Measurements from ENCODE around the gene RPS19BP1.
A peak's percentile ranks its signal among the peaks of the same experiment; 100 is the strongest.
"Not testable (repeated sequence)": the region's sequence is repeated elsewhere in the genome, so short reads cannot be mapped to it uniquely, and the experiment has no call there.

Gene RPS19BP1

DNA sequence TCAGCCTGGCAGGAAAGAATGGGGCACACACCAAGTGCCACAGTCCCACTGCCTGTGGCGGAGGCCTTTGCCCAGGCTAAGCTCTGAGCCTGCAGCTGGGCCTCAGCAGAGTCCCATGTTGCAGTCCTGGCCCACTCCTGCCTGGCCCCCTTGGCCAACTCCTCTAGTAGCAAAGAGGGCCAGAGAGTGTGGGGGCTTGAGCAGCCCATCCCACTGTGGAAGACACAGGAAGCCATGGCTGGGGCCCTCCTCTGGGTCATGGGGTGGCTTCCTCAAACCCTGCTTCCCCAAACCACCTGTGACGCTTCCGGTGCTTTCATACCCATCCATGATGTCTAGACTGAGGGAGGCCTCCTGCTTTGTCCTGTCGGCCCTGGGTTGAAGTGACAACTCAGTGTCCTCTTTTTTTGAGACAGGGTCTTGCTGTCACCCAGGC, 5.8 kb downstream of the RPS19BP1 start:
- Histone ChIP-seq H3K27ac (peak overlapping the region in 1 of 2 donors; percentile 46), H3K36me3 (peaks cover 25 to 89% (median 38%) of the 10 kb centered on the region in 3 donors), H3K9me3 (no peaks in the 10 kb centered on the region), H3K4me3 (no peak overlapping the region), H3K4me1 (peaks cover 14 to 89% (median 73%) of the 10 kb centered on the region in 4 donors), H3K27me3 (no peaks in the 10 kb centered on the region)
- TF ChIP-seq, protein P1, sequence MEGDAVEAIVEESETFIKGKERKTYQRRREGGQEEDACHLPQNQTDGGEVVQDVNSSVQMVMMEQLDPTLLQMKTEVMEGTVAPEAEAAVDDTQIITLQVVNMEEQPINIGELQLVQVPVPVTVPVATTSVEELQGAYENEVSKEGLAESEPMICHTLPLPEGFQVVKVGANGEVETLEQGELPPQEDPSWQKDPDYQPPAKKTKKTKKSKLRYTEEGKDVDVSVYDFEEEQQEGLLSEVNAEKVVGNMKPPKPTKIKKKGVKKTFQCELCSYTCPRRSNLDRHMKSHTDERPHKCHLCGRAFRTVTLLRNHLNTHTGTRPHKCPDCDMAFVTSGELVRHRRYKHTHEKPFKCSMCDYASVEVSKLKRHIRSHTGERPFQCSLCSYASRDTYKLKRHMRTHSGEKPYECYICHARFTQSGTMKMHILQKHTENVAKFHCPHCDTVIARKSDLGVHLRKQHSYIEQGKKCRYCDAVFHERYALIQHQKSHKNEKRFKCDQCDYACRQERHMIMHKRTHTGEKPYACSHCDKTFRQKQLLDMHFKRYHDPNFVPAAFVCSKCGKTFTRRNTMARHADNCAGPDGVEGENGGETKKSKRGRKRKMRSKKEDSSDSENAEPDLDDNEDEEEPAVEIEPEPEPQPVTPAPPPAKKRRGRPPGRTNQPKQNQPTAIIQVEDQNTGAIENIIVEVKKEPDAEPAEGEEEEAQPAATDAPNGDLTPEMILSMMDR (IDR thresholded peaks at IDR 0.05): no peak
- DNase-seq: no peak
- intact Hi-C loops (cut with DNase I; ENCODE audit: low total_unique reads): loop anchor here (5.0 to 10.0 kb wide), 3 partner anchors 34 to 209 kb away; partner anchors contain the start of gene RPL3

- Histone ChIP-seq H3K27ac (peak overlapping the region; percentile 57 to 99), H3K4me3 (no peak overlapping the region), H3K4me1 (peaks cover 14 to 84% (median 65%) of the 10 kb centered on the region in 4 donors), H3K9me3 (no peaks in the 10 kb centered on the region), H3K27me3 (no peaks in the 10 kb centered on the region), H3K36me3 (peaks cover 31 to 94% (median 46%) of the 10 kb centered on the region in 3 donors)
- TF ChIP-seq, protein P1 (IDR thresholded peaks at IDR 0.05): no peak
- intact Hi-C loops (cut with DNase I; ENCODE audit: low total_unique reads): loop anchor here (5.0 to 10.0 kb wide), 3 partner anchors 33 to 208 kb away; partner anchors contain the start of gene RPL3
- DNase-seq: no peak
These were observed 6.9 kb downstream of the RPS19BP1 start for GRCh38 chr22:39525658-39525975.

- TF ChIP-seq, protein P1 (IDR thresholded peaks at IDR 0.05): no peak
- intact Hi-C loops (cut with DNase I; ENCODE audit: low total_unique reads): loop anchor here (5.0 to 10.0 kb wide), 5 partner anchors 33 to 373 kb away; partner anchors contain the start of genes CBX7, RPL3 and TAB1
- Histone ChIP-seq H3K27ac (peak overlapping the region; percentile 57 to 99), H3K4me1 (peaks cover 14 to 78% (median 59%) of the 10 kb centered on the region in 4 donors), H3K27me3 (no peaks in the 10 kb centered on the region), H3K4me3 (no peak overlapping the region), H3K36me3 (peaks cover 31 to 92% (median 46%) of the 10 kb centered on the region in 3 donors), H3K9me3 (no peaks in the 10 kb centered on the region)
- no peak for DNase-seq
These were observed 7.5 kb downstream of the RPS19BP1 start for GRCh38 chr22:39524753-39525657.

- Histone ChIP-seq H3K4me1 (peaks cover 11 to 72% (median 53%) of the 10 kb centered on the region in 4 donors), H3K9me3 (no peaks in the 10 kb centered on the region), H3K36me3 (peaks cover 31 to 84% (median 46%) of the 10 kb centered on the region in 3 donors), H3K27ac (peak overlapping the region; percentile 5 to 99), H3K4me3 (peak overlapping the region in 1 of 2 donors; percentile 84), H3K27me3 (no peaks in the 10 kb centered on the region)
- TF ChIP-seq, protein P1 (IDR thresholded peaks at IDR 0.05): no peak
- intact Hi-C loops (cut with DNase I; ENCODE audit: low total_unique reads): loop anchor here (5.0 to 10.0 kb wide), 3 partner anchors 89 to 372 kb away; partner anchors contain the start of genes CBX7 and TAB1
- no peak for DNase-seq
These were observed 8.3 kb downstream of the RPS19BP1 start for GRCh38 chr22:39524089-39524752.

DNA sequence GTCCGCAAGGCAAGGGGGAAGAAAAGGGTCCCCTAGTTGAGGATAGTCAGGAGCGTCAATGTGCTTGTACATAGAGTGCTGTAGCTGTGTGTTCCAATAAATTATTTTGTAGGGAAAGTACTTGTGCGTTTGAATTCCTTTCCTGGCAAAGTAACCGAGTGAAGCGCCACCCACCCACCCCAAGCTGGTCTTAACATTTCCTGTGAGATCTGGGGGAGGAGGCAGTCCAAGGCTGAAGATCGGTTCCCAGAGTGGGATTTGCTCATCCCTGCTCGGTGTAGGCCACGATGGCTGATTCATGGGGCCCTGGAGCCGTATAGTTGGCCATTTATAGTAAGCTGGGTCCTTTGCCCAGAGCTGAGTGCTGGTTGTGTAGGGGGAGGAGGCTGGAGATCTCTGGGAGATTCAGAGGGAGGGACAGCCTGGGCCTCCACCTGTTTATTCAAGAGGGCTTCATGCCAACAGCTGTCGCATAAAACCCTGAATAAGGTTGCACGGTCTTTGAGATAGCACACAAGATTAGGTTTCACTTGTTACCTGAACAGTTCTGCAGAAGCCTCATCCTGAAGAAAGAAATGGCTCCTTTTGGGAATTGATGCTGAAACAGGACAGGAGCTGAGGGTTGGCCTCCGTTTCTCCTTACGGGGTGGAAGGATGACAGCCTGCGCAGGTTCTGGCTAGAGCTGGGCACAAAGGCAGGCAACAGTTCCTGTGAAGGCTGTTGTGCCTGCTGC, 9.8 kb downstream of the RPS19BP1 start:
- TF ChIP-seq, protein P1 (IDR thresholded peaks at IDR 0.05): no peak
- peaks cover 31 to 69% (median 46%) of the 10 kb centered on the region in 3 donors for H3K36me3 ChIP-seq
- intact Hi-C loops (cut with DNase I; ENCODE audit: low total_unique reads): loop anchor here (5.0 to 10.0 kb wide), 3 partner anchors 88 to 370 kb away; partner anchors contain the start of genes CBX7 and TAB1
- H3K27ac ChIP-seq: peak overlapping the region; percentile 98 to 99
- H3K9me3 ChIP-seq: no peaks in the 10 kb centered on the region
- H3K4me1 ChIP-seq: peaks cover 5 to 68% (median 49%) of the 10 kb centered on the region in 4 donors
- DNase-seq: peak in 1 of 2 donors; percentile 81
- no peaks in the 10 kb centered on the region for H3K27me3 ChIP-seq
- peak overlapping the region; percentile 84 to 90 for H3K4me3 ChIP-seq

DNA sequence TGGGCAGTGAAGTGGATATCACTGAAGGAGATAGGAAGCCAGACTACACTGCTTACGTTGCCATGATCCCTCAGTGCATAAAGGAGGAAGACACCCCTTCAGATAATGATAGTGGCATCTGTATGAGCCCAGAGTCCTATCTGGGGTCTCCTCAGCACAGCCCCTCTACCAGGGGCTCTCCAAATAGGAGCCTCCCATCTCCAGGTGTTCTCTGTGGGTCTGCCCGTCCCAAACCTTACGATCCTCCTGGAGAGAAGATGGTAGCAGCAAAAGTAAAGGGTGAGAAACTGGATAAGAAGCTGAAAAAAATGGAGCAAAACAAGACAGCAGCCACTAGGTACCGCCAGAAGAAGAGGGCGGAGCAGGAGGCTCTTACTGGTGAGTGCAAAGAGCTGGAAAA, 10.5 kb downstream of the RPS19BP1 start:
- Histone ChIP-seq H3K4me1 (peaks cover 5 to 62% (median 46%) of the 10 kb centered on the region in 4 donors), H3K36me3 (peaks cover 31 to 69% (median 46%) of the 10 kb centered on the region in 3 donors), H3K4me3 (peak overlapping the region; percentile 84 to 90), H3K27ac (peak overlapping the region; percentile 98 to 99)
- not testable (repeated sequence) for H3K27me3 ChIP-seq, H3K9me3 ChIP-seq, DNase-seq
- intact Hi-C loops (cut with DNase I; ENCODE audit: low total_unique reads): loop anchor here (5.0 to 10.0 kb wide), 3 partner anchors 87 to 370 kb away; partner anchors contain the start of genes CBX7 and TAB1

GRCh38 chr22:39521106-39521885, 11.3 kb downstream of the RPS19BP1 start:
- intact Hi-C loops (cut with DNase I; ENCODE audit: low total_unique reads): loop anchor here (5.0 to 10.0 kb wide), 3 partner anchors 86 to 369 kb away; partner anchors contain the start of genes CBX7 and TAB1
- DNase-seq: peak in 1 of 2 donors; percentile 94
- Histone ChIP-seq H3K4me3 (peak overlapping the region; percentile 84 to 90), H3K27ac (peak overlapping the region; percentile 98 to 99), H3K36me3 (peaks cover 31 to 71% (median 46%) of the 10 kb centered on the region in 3 donors), H3K4me1 (peaks cover 5 to 56% (median 46%) of the 10 kb centered on the region in 4 donors)
- H3K9me3 ChIP-seq, H3K27me3 ChIP-seq: not testable (repeated sequence)

All from tibial artery (tissue), 4 donors.